ENCODE results near the gene TIGAR. TPM values are rescaled to one million over a fixed set of nuclear protein-coding genes. Genes with fewer than 3 reads are reported as not detected.

The TIGAR gene
- total and polyA plus RNA-seq, 7 experiments from 2014 or later: 4.4 to 15.8 (median 8.2) TPM

DNA sequence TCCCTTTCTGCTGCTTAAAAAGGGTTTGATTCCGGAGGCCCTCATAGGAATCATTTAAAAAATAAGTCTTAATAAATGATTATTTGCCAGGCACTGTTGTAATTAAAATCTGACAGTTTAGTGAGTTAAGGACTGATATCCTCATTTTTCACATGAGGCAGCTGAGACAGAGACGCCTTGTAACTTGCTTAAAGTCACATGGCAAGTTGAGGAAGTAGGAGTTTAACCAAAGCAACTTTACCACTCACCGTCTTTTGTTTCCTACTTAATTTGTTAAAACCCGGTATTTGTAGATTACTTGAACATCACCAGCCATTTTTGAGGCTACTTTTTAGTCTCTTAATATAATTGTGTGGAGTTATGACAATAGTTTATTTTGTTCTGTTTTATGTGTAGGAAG lies 2.4 kb downstream of the TIGAR start:
- ChIA-PET CTCF (interaction anchor here (0.6 to 1.5 kb wide), 3 partner anchors 100 to 438 kb away, joined by 3 to 4 read pairs (median 4); no protein-coding TSS in a partner anchor), POLR2A (no interaction called here)
- Histone ChIP-seq H3K9me3 (ENCODE audit: control insufficient read depth in 2 of 3, low read length in 3 of 3) (no peaks in the 10 kb centered on the region), H3K27me3 (ENCODE audit: control insufficient read depth in 2 of 2, insufficient read depth in 2 of 2, low read length in 2 of 2) (no peaks in the 10 kb centered on the region), H3K27ac (ENCODE audit: low read depth, low read length) (no peak overlapping the region), H3K4me1 (ENCODE audit: control insufficient read depth in 2 of 2, insufficient read depth in 2 of 2, low read length in 2 of 2) (peaks cover 14 to 15% of the 10 kb centered on the region in 2 donors), H3K36me3 (ENCODE audit: control insufficient read depth in 2 of 3, insufficient read depth in 3 of 3, low read length in 3 of 3) (peaks cover 0 to 3% (median 0%) of the 10 kb centered on the region in 3 experiments), H3K4me3 (ENCODE audit: low read length) (no peak overlapping the region)
- DNase-seq: no peak
- H3K36me3 Mint-ChIP-seq: peaks cover 0 to 7% (median 0%) of the 10 kb centered on the region in 5 donors
- H3K4me3 Mint-ChIP-seq: peak overlapping the region in 7 of 10 donors; percentile 14 to 97 (median 39)
- peak overlapping the region in 4 of 9 donors; percentile 5 to 48 (median 27) for H3K27ac Mint-ChIP-seq
- ATAC-seq: no peak
- no peaks in the 10 kb centered on the region for H3K27me3 Mint-ChIP-seq
- no peaks in the 10 kb centered on the region for H3K9me3 Mint-ChIP-seq
- intact Hi-C loops (cut with micrococcal nuclease): loop anchor here in 1 of 2 donors (5.0 to 10.0 kb wide), 2 partner anchors 1246 to 1509 kb away; partner anchors contain the start of genes ITFG2 and TSPAN9
- H3K4me1 Mint-ChIP-seq: peaks cover 22 to 70% (median 50%) of the 10 kb centered on the region in 7 donors

DNA sequence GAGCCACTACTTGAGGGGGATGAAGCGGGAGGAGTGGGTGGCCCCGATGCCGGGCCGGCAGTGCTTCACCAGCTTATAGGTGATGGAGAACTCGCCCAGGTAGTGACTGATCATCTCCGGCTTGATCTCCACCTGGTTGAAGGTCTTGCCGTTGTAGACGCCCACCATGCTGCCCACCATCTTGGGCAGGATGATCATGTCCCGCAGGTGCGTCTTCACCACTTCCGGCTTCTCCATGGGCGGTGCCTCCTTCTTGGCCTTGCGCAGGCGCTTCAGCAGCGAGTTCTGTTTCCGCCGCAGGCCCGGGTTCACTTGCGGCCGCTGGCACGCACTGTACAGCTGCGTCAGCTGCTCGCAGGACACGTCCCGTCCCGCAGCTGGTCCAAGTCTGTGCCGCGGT lies 3.4 kb downstream of the TIGAR start:
- Mint-ChIP-seq H3K4me3 (no peak overlapping the region), H3K36me3 (peaks cover 0 to 7% (median 2%) of the 10 kb centered on the region in 5 donors), H3K27ac (no peak overlapping the region), H3K27me3 (no peaks in the 10 kb centered on the region), H3K4me1 (peaks cover 22 to 72% (median 52%) of the 10 kb centered on the region in 7 donors), H3K9me3 (no peaks in the 10 kb centered on the region)
- intact Hi-C loops (cut with micrococcal nuclease): loop anchor here in 1 of 2 donors (5.0 to 10.0 kb wide), 2 partner anchors 1247 to 1510 kb away; partner anchors contain the start of genes ITFG2 and TSPAN9
- ATAC-seq (no peak), DNase-seq (no peak)
- peaks cover 14 to 15% of the 10 kb centered on the region in 2 donors for H3K4me1 ChIP-seq (ENCODE audit: control insufficient read depth in 2 of 2, insufficient read depth in 2 of 2, low read length in 2 of 2)
- H3K4me3 ChIP-seq (ENCODE audit: low read length): no peak overlapping the region
- H3K9me3 ChIP-seq (ENCODE audit: control insufficient read depth in 2 of 3, low read length in 3 of 3): no peaks in the 10 kb centered on the region
- H3K27me3 ChIP-seq (ENCODE audit: control insufficient read depth in 2 of 2, insufficient read depth in 2 of 2, low read length in 2 of 2): no peaks in the 10 kb centered on the region
- ChIA-PET POLR2A (interaction anchor here (0.6 kb wide), 1 partner anchor 9 kb away, joined by 3 read pairs; no protein-coding TSS in a partner anchor), CTCF (interaction anchor here (1.2 kb wide), 1 partner anchor 28 kb away, joined by 4 read pairs; no protein-coding TSS in a partner anchor)
- H3K27ac ChIP-seq (ENCODE audit: low read depth, low read length): no peak overlapping the region
- H3K36me3 ChIP-seq (ENCODE audit: control insufficient read depth in 2 of 3, insufficient read depth in 3 of 3, low read length in 3 of 3): peaks cover 0 to 3% (median 0%) of the 10 kb centered on the region in 3 experiments

DNA sequence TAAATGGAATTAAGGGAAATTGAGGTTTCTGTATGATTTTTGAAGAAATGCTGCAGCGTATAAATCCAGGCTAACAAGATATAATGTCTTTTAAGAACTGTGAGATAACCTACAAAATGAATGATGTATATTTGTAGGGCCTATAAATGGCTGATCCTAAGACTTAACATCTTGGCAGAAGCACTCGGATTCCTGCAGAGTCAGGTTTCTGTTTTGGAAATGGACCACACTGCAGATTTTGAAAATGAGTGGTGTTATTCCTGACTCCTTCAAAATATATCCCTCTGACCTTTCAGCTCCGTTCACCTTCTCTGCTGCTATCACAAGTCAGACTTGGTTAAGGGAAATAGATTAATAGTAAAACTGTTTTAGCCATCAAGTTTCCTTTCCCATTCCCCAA lies 5.0 kb downstream of the TIGAR start:
- Histone ChIP-seq H3K4me1 (ENCODE audit: control insufficient read depth in 2 of 2, insufficient read depth in 2 of 2, low read length in 2 of 2) (peaks cover 14 to 15% of the 10 kb centered on the region in 2 donors), H3K27ac (ENCODE audit: low read depth, low read length) (no peak overlapping the region), H3K9me3 (ENCODE audit: control insufficient read depth in 2 of 3, low read length in 3 of 3) (no peaks in the 10 kb centered on the region), H3K36me3 (ENCODE audit: control insufficient read depth in 2 of 3, insufficient read depth in 3 of 3, low read length in 3 of 3) (peaks cover 0 to 4% (median 0%) of the 10 kb centered on the region in 3 experiments), H3K4me3 (ENCODE audit: low read length) (no peak overlapping the region), H3K27me3 (ENCODE audit: control insufficient read depth in 2 of 2, insufficient read depth in 2 of 2, low read length in 2 of 2) (no peaks in the 10 kb centered on the region)
- Mint-ChIP-seq H3K27ac (no peak overlapping the region), H3K27me3 (no peaks in the 10 kb centered on the region), H3K4me1 (peaks cover 14 to 75% (median 44%) of the 10 kb centered on the region in 7 donors), H3K36me3 (peaks cover 0 to 12% (median 3%) of the 10 kb centered on the region in 5 donors), H3K9me3 (no peaks in the 10 kb centered on the region), H3K4me3 (no peak overlapping the region)
- ChIA-PET POLR2A (no interaction called here), CTCF (no interaction called here)
- intact Hi-C loops (cut with micrococcal nuclease): loop anchor here in 1 of 2 donors (10.0 kb wide), 1 partner anchor 1511 kb away; the partner anchor contains the start of gene ITFG2
- no peak for ATAC-seq
- no peak for DNase-seq

DNA sequence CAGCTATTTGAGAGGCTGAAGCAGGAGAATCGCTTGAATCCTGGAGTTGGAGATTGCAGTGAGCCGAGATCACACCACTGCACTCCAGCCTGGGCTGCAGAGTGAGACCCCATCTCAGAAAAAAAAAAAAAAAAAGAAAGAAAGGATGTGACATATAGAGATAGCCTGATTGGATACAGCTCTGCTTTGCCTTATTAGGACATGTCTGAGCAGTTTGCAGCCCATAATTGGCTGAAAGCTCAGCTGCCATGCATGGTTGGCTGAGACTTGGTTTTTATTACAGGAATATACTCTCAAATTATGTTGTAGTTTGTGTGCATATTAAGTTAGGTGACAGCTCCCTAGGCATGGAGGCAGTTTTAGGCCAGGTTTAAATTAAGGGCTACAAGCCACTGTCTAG lies 6.3 kb downstream of the TIGAR start:
- no peak for DNase-seq
- Histone ChIP-seq H3K36me3 (ENCODE audit: control insufficient read depth in 2 of 3, insufficient read depth in 3 of 3, low read length in 3 of 3) (peaks cover 0 to 3% (median 0%) of the 10 kb centered on the region in 3 experiments), H3K4me3 (ENCODE audit: low read length) (no peak overlapping the region), H3K4me1 (ENCODE audit: control insufficient read depth in 2 of 2, insufficient read depth in 2 of 2, low read length in 2 of 2) (peaks cover 9 to 11% of the 10 kb centered on the region in 2 donors), H3K27ac (ENCODE audit: low read depth, low read length) (no peak overlapping the region), H3K9me3 (ENCODE audit: control insufficient read depth in 2 of 3, low read length in 3 of 3) (no peaks in the 10 kb centered on the region), H3K27me3 (ENCODE audit: control insufficient read depth in 2 of 2, insufficient read depth in 2 of 2, low read length in 2 of 2) (no peaks in the 10 kb centered on the region)
- Mint-ChIP-seq H3K27me3 (no peaks in the 10 kb centered on the region), H3K9me3 (no peaks in the 10 kb centered on the region), H3K4me1 (peaks cover 11 to 69% (median 34%) of the 10 kb centered on the region in 7 donors), H3K36me3 (peaks cover 0 to 17% (median 6%) of the 10 kb centered on the region in 5 donors), H3K4me3 (no peak overlapping the region), H3K27ac (peak overlapping the region in 1 of 9 donors; percentile 64)
- POLR2A ChIA-PET: no interaction called here
- intact Hi-C loops (cut with micrococcal nuclease): loop anchor here in 1 of 2 donors (10.0 kb wide), 1 partner anchor 1512 kb away; the partner anchor contains the start of gene ITFG2
- CTCF ChIA-PET: no interaction called here
- ATAC-seq: no peak

DNA sequence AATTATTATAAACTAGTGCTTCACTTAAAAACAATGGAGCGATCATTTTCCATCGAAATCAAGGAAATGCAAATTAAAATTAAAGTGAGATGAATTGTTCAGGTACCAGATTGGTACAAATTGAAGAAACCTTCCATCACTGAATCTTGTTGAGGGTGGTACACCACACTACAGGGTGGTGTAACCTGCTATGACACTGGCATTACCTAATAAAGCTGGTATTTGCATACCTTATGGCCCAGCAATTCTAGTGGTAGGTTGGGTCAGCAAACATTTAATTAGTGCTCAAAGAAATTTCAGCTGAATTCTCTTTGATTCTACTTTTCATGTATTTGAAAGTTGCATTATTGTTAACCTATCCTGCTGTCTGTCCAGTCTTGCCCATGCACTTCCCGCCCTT lies 9.2 kb downstream of the TIGAR start:
- Histone ChIP-seq H3K9me3 (ENCODE audit: control insufficient read depth in 2 of 3, low read length in 3 of 3) (no peaks in the 10 kb centered on the region), H3K4me1 (ENCODE audit: control insufficient read depth in 2 of 2, insufficient read depth in 2 of 2, low read length in 2 of 2) (no peaks in the 10 kb centered on the region), H3K4me3 (ENCODE audit: low read length) (no peak overlapping the region), H3K27me3 (ENCODE audit: control insufficient read depth in 2 of 2, insufficient read depth in 2 of 2, low read length in 2 of 2) (no peaks in the 10 kb centered on the region), H3K27ac (ENCODE audit: low read depth, low read length) (no peak overlapping the region), H3K36me3 (ENCODE audit: control insufficient read depth in 2 of 3, insufficient read depth in 3 of 3, low read length in 3 of 3) (peaks cover 0 to 3% (median under 1%) of the 10 kb centered on the region in 3 experiments)
- Mint-ChIP-seq H3K36me3 (peaks cover 0 to 25% (median 12%) of the 10 kb centered on the region in 5 donors), H3K27me3 (no peaks in the 10 kb centered on the region), H3K9me3 (no peaks in the 10 kb centered on the region), H3K27ac (no peak overlapping the region), H3K4me3 (no peak overlapping the region), H3K4me1 (peaks cover 0 to 47% (median 15%) of the 10 kb centered on the region in 7 donors)
- ChIA-PET POLR2A (interaction anchor here (1.0 to 1.2 kb wide), 2 partner anchors 8 to 9 kb away, joined by 3 to 4 read pairs; partner anchors contain the start of gene TIGAR), CTCF (no interaction called here)
- DNase-seq (no peak), ATAC-seq (no peak)
- intact Hi-C loops (cut with micrococcal nuclease): no loop called here

DNA sequence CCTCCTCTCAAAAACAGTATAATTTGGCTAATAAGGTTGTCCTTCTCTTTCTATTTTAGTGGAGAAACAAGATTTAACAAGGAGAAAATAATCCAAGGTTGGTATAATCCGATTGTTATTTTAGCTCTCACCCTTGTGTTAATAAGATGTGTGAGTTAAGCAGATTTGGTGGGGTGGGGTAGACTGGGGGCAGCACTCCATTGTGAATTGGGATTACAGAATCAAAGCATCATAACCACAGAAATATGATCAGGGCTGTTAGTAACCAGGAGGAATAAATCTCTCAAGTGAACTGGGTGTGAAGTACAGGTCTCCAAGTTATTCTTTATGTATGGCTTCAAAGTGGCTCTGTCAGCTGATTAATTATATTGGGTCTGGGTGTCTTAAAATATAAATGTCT lies 10.2 kb downstream of the TIGAR start:
- intact Hi-C loops (cut with micrococcal nuclease): no loop called here
- Histone ChIP-seq H3K4me1 (ENCODE audit: control insufficient read depth in 2 of 2, insufficient read depth in 2 of 2, low read length in 2 of 2) (no peaks in the 10 kb centered on the region), H3K27ac (ENCODE audit: low read depth, low read length) (no peak overlapping the region), H3K27me3 (ENCODE audit: control insufficient read depth in 2 of 2, insufficient read depth in 2 of 2, low read length in 2 of 2) (no peaks in the 10 kb centered on the region), H3K4me3 (ENCODE audit: low read length) (no peak overlapping the region), H3K9me3 (ENCODE audit: control insufficient read depth in 2 of 3, low read length in 3 of 3) (no peaks in the 10 kb centered on the region), H3K36me3 (ENCODE audit: control insufficient read depth in 2 of 3, insufficient read depth in 3 of 3, low read length in 3 of 3) (peaks cover 0 to 7% (median 5%) of the 10 kb centered on the region in 3 experiments)
- ChIA-PET POLR2A (interaction anchor here (0.7 to 1.0 kb wide), 3 partner anchors 9 to 13 kb away, joined by 3 to 4 read pairs (median 3); partner anchors contain the start of gene TIGAR), CTCF (no interaction called here)
- Mint-ChIP-seq H3K27ac (peak overlapping the region in 2 of 9 donors; percentile 8 to 10), H3K4me3 (no peak overlapping the region), H3K27me3 (no peaks in the 10 kb centered on the region), H3K36me3 (peaks cover 0 to 34% (median 15%) of the 10 kb centered on the region in 5 donors), H3K4me1 (peaks cover 0 to 40% (median 12%) of the 10 kb centered on the region in 7 donors), H3K9me3 (no peaks in the 10 kb centered on the region)
- ATAC-seq (no peak), DNase-seq (no peak)

All from naive thymus-derived CD4-positive, alpha-beta T cell (primary cell).